ENCODE results near the gene CRACR2A.

The CRACR2A gene

DNA sequence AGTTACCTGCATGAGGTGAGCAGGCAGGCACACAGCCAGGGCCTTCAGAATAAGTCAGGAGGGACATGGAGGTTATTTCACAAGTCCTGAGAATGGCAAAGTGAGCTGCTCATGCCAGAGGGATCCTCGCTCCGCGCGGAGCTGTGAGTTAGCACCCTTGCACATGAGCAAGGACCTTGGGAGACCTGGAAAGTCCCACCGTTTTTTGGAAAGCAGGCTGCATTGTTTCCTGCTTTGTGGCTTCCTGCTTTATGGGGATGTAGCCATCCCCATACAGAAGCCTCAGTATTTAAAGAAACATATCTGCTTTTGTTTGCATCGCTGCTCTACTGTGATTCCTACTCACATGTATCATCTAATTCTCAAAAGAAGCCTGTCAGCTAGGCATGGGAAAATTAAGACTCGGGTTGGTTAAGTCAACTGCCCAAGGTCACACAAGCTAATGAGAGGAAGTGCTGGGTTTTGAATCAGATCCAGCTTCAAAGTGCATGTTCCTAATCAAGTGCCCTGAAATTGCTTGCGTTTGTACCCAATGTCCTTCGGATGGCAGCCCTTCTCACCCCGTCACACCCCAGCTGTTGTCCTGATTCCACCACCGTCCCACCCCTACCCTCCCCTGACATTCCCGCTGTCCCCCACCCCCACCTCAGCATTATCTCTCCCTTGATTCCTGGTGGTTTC lies 106.2 kb downstream of the CRACR2A start:
- DNase-seq (ENCODE audit: low read depth), result no peak

DNA sequence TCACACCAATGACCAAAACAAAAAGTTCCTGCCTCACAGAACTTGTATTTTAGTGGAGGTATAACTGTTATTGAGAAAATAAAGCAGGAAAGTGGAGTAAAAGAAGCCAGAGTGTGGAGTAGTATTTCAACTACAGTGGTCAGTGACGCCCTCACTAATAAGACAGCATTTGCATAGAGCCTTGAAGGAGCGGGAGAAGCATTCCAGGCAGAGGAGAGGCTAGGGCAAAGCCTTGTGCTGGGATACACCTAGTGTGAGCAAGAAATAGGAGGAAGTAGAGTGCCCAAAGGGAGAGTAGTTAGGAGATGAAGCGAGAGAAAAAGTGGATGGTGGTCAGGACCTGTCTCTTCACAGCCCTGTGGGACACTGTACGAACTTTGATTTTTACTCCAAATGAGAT lies 107.8 kb downstream of the CRACR2A start:
- DNase-seq (ENCODE audit: low read depth), result no peak

DNA sequence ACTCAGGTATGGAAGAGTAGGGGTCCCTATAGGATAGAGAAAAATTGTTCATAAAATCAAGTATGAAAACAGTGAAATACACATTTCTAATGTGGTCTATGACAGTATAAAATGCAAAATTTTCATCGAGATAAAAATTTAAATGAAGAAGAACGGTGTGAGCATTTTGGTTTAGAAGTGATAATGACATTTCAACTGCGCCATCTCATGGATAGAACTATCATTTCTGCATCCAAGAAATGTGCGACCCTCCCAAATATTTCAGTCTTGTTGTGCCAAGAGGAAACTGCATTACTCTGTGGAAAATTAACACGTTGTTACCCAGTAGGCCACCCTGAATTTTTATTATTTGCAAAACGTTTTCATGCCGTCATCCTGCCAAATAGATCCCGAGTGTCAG lies 108.8 kb downstream of the CRACR2A start:
- no peak for DNase-seq (ENCODE audit: low read depth)

DNA sequence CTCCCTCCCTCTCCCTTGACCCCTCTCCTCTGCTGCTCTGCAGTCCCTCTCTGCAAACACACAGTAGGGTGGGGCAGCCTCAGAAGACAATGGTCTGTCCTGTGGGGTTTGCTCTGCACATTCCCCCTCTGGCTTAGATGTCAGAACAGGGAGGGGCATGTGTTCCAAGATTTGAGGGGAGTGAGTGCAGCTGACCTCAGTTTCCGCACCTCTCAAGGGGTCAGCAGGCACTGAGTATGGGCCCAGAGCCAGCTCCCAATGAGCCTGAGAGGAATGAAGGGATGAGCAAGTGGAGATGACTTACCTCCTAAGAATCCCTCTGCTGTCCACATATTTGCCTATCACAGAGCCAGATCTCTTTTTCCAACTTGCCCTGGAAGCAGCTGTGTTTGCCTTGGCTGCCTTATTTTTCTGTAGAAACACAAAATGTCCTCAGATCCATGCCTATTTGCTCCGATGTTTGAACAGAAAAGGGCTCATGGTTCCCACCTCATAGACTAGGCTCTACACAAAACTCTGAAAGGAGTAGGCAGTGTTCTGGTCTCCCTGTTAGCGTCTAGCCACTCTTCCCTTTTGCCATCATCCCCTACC lies 111.4 kb downstream of the CRACR2A start:
- DNase-seq (ENCODE audit: low read depth), result peak; percentile 19

DNA sequence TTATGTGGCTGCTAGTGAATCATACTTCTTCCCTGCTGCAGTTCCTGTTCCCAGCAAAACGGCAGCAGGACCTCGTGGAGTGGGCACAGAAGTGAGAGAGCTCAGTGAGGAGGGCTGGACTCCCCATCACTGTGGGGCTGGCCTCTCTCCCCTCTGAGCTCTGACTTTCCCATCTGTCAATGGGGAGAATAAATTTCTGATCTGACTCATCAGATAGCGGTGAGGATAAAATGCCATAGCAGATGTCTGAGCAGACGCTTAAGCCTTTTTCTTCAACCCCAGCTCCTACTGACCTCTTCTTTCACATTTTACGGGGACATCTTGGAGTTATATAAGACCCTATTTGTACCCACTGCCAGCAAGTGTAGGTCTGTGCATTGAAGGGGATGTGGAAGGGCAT lies 116.6 kb downstream of the CRACR2A start:
- DNase-seq (ENCODE audit: low read depth), result no peak

DNA sequence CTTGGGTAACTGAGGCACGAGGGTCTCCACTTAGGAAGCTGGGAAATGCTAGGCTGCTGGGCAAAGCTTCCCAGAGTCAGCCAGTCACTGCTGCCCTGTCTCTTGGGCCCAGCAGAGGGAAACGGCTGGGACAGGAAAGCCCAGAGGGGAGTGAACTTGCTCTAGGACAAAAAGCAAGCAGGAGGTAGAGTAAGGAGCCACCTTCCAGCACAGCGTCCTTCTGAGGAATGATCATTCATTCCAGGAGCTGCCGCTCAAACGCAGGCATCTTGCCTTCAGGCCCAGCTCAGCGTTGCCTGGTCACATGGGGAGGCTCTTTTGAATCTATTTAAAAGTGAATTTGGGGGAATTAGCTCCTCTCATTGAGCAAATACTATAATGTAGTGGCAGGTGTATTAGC lies 118.6 kb downstream of the CRACR2A start:
- no peak for DNase-seq (ENCODE audit: low read depth)

DNA sequence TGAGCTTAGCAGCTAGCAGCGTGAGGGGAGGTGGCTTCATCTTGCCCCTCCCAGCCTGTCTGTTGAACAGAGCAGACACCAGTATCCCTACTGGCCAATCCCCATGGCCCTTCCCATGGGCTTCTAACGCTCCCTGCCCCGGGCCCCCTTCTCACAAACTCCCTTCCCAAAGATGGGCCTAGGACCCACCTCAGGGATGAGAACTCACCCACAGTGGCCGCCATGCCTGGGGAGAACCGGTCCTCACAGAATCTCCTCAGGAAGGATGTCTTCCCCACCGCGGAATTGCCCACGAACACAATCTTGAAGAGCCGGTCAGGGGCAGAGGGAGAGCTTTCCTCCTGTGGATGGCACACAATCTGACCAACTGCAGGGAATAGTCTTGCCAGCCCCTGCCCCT lies 119.5 kb downstream of the CRACR2A start:
- no peak for DNase-seq (ENCODE audit: low read depth)

DNA sequence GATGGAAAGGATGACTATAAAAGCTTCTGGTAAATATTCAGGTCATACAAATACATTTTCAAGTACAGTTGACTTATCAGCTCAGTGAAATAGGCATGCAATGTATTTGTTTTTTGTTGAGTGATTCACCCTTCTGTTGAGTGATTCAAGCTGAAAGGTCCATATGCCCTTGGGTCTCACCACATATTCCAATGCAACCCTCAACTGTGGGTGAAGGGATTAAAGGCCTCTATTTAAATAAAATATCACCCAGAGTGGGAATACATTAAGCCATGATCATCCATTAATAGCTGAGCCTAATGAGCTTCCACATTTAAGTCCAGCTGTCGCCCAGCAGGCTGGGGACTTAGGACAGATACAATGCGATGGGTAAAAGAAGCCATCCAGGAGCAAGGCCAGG lies 120.2 kb downstream of the CRACR2A start:
- no peak for DNase-seq (ENCODE audit: low read depth)

DNA sequence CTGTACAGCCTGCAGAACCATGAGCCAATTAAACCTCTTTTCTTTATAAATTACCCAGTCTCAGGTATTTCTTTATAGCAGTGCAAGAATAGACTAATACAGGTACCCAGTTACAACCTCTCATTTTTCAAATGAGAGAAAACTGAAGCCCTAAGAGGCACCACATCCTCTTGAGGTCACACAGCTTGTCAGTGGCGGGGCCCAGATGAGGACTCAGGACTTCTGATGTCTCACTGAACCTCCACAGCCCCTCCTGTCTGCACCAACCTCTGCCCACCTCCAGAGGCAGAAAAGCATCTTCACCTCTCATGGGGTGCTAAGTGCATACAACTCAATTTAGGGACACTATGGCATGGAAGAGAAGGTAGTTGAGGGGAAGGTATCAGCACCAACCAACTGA lies 120.7 kb downstream of the CRACR2A start:
- DNase-seq (ENCODE audit: low read depth), result no peak

DNA sequence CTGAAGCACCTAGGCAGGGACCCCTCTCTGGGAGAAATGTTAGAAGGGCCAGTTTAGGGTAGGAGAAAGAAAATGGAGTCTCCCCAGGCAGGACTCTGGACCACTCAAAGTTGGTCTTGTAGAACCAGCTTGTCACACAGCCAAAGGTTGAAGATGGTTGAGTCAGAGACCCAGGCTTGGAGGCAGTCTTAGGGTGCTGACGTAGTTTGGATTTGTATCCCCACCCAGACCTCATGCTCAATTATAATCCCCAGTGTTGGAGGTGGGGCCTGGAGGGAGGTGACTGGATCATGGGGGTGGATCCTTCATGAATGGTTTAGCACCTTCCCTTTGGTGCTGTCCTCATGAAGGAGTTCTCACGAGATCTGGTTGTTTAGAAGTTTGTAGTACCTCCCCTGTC lies 121.2 kb downstream of the CRACR2A start:
- no peak for DNase-seq (ENCODE audit: low read depth)

DNA sequence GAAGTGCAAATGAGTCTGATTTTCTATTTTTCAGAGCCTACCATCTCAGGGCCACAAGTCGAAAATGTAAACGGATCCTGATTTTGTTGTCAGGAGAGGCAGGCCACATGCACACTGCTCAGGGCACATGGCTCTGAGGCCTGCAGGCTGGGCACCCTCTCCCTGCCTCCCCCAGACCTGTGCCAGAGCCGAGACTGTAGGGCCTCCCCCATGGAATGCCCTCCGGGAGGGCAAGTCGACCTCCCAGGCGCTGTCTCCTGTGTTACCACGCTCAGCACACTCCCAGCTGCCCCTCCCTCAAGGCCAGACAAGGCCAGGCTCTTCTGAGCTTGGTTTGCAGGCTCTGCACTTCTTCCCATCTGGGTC lies 121.7 kb downstream of the CRACR2A start:
- no peak for DNase-seq (ENCODE audit: low read depth)

DNA sequence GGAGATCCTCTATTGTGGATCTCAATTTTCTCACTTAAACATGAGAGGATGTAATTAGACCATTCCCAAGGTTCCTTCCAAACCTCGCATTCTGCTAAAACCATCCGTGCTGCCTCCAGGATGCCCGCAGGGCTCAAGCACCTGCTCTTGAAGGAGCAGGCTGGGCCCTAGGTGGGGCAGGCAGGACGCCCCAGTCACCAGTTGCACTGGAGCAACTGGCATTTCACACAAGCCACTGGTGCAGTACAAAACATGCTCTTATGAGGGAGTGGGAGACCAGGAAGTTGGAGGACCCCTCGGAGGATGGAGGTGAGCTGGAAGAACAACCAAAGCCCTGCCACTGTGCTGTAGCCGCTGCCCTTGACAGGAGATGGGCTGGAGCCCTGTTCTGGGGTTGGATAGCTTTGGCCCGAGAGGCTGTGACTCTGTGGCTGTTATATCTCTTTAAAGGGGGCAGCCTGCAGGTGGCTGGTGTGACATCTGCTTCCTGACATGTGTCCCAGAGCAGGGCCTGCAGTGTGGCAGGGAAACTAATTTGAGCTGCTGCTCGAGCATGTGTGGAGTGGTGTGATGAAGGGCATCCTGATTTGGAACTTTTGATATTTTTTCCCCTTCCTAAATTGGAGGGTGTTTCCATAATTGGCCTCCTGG lies 122.2 kb downstream of the CRACR2A start:
- DNase-seq (ENCODE audit: low read depth), result no peak

DNA sequence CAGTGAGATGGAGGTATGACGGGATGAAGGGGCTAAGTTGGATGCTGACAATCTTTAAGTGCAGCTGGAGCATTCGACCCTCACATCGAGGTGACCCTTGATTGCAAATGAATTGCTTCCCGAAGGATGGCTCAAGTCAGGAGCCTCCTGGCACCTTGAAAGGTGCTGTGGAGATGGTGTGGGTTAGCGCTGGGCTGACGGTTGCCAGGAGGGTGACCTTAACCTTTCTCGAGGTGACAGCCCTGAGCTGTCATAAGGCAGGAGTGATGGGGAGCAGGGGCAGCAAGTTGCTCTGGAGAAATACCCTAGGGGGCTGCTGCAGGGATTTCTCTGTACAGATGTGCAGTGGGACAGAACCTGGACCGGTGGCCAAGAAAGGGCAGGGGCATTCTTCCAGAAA lies 122.8 kb downstream of the CRACR2A start:
- DNase-seq (ENCODE audit: low read depth), result no peak

DNA sequence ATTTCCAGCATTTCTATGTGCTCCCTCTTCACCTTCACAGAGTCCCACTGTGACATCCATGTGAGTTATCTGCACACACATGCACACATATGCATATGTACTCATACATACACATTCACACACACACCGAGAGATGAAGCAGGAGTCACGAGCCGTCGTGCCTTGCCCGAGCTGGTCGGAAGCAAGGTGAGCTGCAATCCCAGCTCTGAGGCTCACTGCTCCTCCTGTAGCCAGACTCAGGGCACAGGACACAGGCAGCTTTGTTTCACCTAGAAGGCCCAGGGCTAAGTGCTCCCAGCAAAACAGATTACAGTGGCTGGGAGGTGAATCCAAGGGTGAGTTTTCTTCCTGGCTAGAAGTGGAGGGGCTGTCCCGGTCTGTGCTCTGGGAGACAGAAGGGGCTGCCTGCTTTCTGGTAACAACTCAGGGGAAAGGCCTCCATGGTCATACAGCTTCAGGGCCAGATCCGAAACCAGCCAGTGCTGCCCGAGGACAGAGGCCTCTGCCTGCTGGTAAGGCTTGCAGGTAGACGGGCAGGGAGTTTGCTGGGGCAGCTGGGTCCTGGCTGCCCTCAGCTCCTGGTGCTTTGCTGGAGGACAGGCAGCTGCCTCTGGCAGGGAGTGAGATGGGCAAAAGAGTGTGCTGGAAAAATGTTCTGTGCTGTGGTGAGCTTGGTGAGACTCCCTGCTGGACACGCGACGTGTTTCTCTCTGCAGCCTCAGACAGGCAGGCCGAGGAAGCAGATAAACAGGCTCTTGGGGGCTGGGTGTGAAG lies 123.7 kb downstream of the CRACR2A start:
- DNase-seq (ENCODE audit: low read depth), result no peak

DNA sequence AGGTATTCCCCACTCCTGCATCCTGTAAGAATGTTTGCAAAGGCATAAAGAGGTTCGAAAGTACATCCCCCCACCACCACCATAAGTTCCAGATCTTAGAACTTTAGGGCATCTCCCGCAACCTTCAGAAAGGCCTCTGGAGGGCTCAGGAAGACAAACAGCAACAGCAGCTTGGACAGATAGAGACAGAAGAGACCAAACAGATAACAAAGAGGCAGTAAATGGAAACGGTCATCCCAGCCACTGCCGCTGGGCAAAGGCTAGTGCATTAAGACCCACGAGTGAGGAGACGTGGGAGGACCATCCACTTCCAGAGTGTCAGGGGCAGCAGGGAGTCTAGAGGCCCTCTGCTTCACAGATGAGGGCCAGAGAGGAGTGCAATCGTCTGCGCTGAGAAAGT lies 124.3 kb downstream of the CRACR2A start:
- no peak for DNase-seq (ENCODE audit: low read depth)

DNA sequence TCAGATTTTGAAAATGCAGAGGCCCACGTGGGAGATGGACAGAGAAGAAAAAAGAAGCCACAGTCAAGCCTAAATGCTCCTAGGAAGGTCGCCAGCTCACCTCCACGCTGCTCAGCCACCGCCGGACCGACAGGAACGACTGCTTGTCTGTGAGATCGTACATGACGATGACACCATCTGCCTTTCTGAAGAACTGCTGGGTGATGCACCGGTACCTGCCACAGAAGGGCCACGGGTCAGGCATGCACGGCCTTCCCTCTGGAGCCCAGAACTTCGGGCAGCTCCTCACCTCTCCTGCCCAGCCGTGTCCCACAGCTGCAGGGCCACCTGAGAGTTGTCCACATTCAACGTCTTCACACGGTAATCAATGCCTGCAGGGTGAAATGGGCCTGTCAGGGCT lies 125.6 kb downstream of the CRACR2A start:
- no peak for DNase-seq (ENCODE audit: low read depth)

DNA sequence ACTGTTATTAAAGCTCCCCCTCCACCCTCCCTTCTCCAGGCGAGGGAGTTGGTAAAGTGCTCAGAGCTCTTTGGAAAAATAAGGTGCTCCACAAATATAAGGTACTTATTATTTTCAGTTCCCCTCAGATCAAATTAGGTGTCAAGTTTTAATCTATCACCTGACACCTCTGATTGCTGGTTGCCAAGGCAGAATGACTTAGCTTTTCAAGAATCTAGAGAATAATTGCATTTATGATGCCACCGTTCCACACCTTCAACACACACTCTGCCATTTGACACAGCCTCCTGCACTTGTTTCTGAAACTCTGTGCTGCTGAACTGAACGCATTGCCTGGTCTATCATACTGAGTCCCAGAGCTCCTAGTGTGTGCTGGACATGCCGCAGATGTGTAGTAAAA lies 128.6 kb downstream of the CRACR2A start:
- DNase-seq (ENCODE audit: low read depth), result no peak

DNA sequence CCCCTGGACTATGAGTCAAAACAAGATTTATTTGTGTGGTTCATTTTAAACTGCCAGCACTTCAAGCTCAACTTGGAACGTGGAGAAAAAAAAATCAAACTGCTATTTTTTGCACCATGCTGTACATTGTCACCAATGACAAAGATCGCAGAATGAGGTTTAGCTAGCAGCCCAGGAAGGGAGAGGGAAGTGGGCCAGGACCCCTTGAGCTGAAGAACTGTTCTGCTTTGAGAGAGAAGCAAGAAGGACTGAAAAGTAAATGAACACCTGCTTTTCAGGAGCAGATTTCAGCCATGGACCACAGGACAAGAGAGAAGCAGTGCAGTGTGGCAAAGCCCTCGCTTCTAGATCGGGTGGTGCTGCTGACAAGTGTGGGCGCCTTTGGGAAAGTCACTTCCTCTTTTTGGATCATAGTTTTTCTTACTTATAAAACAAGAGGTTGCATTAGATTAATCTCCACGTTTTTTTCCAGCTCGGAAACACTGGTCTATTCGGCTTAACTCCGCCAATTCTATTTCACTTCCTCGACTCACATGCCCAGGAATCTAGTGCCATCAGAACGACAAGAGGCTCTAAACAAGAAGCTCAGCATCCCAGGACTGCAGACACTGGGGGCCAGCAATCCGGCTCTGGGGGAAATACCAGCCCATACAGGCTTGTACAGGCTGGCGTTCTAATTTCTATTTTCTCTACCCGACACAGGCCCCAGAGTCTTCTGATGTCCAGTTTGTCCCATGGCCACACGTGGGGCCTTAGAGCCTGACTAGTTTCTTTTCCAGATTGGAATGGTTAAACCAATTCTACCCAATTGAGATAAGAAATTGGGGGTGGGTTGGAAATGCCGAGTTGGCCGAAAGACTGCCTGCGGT lies 129.9 kb downstream of the CRACR2A start:
- DNase-seq (ENCODE audit: low read depth), result no peak

DNA sequence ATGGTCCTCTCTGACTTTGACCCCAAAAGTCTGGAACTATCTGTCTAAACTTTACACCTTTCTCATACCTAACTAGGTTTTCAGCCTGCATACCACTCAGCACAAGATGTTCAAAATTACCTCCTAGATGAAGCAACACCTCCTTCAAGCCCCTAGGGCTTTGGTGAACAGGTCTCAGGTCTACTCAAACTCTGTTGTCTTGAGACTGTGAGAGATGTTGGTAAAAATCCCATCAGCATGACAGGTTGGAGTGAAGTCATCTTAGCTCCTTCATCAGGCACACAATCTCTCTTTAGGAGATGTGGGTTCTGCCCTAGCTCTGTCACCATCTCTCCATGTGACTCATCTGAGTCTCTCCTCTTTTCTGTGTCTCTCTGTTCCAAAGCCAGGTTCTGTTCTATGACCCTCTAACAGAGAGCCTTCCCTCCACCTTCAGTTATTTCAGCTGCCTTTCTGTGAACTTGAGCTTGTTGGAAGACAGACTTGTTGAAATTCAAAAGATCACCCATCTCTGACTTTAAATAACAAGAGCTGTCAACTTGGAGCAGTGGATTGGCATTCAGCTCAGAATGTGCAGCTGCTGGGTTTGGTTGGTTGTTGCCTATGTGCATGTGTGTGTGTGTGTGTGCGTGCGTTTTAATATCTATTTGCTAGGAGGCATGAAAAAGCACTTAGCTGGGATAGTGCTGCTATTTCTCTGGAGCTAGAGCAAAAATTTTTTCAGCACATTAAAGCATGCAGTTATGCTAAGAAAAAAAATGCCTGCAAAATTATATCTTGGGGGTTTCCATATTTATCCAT lies 130.7 kb downstream of the CRACR2A start:
- DNase-seq (ENCODE audit: low read depth), result no peak

DNA sequence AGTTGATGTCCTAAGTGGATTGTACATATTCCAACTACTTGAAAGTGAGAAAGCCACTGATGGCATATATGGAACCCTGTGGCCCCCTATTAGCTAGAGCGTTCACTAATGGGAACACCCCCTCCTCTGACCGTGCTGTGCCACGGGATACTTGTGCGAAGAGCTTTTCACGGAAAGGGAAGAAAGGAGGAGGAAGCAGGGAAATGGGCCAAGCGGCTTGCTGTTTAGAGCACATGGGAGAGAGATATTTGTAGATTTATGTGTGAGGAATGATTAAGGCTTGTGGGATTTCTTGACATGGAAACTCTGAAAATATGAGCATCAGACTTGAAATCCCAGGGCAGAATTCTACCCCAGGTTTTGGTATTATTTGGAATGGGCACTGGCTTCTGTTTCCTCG lies 132.1 kb downstream of the CRACR2A start:
- DNase-seq (ENCODE audit: low read depth), result no peak

DNA sequence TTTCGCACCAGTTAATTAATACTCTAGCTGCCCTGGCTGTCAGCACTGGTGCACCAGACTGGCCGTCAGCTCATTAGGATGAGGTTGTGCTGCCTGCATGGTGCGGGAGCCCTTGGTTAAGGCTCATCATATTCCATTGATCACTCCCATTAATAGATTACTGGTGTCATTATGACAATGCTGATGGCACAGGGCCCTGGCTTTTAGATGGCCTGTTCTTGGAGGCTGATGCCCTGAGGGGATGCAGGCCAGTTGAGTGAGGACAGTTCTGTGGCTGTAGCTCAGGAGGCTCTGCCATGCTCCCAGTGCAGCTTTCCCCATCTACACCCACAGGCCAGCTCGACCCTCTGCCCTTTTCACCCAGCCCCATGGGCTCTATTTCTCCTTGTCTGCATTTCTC lies 135.3 kb downstream of the CRACR2A start:
- no peak for DNase-seq (ENCODE audit: low read depth)

Measured in stromal cell of bone marrow (primary cell).